Stimulated activated CD8-positive, alpha-beta memory T cell treated with anti-CD3 and anti-CD28 coated beads, Interleukin-4, amount 100 ng/mL, for 4 hours (primary cell): Measurements from ENCODE around the gene CNPY4.
"Not testable (repeated sequence)": the region's sequence is repeated elsewhere in the genome, so short reads cannot be mapped to it uniquely, and the experiment has no call there.

Source experiments
- DNase-seq, 2 donors: peaks; one replicate each; pipeline ENCODE4 v3.0.0-alpha.2; 2020; ENCODE audit warnings: low read depth in 2 of 2, low spot score in 1 of 2

The CNPY4 gene

DNA sequence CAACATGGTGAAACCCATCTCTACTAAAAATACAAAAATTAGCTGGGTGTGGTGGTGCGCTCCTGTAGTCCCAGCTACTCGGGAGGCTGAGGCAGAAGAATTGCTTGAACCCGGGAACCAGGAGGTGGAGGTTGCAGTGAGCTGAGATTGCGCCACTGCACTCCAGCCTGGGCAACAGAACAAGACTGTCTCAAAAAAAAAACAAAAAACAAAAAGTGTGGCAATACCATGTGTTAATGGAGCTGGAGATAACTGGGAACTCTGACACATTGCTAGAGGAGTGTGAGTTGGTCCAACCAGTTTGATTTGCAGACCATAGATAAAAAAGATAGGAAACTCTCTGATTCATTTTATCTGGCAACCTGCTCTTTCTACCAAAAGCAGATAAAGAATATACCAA is 26.9 kb downstream of the CNPY4 start:
- not testable (repeated sequence) for DNase-seq

GRCh38 chr7:100147278-100147677 is 27.8 kb downstream of the CNPY4 start:
- no peak for DNase-seq

DNA sequence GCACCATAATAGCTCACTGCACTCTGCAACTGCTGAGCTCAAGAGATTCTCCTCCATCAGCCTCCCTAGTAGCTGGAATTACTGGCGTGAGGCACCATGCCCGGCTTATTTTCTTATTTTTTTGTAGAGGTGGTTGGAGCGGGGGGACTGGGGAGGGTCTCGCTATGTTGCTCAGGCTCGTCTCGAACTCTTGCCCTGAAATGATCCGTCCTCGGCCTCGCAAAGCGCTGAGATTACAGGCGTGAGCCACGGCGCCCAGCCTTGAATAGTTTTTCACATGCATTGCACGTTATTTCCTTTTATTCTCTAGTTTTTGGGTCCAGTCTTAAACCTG is 28.8 kb downstream of the CNPY4 start:
- DNase-seq = no peak

- DNase-seq = peak; percentile 91 to 98
These were observed 29.3 kb downstream of the CNPY4 start, which contains the start of gene LAMTOR4 for GRCh38 chr7:100148559-100149328. TSS of gene LAMTOR4 (plus strand) at chr7:100148918. CDS start at chr7:100148973, 55 bp downstream.

- DNase-seq = no peak
These were observed 33.0 kb downstream of the CNPY4 start for GRCh38 chr7:100152404-100152803.

DNA sequence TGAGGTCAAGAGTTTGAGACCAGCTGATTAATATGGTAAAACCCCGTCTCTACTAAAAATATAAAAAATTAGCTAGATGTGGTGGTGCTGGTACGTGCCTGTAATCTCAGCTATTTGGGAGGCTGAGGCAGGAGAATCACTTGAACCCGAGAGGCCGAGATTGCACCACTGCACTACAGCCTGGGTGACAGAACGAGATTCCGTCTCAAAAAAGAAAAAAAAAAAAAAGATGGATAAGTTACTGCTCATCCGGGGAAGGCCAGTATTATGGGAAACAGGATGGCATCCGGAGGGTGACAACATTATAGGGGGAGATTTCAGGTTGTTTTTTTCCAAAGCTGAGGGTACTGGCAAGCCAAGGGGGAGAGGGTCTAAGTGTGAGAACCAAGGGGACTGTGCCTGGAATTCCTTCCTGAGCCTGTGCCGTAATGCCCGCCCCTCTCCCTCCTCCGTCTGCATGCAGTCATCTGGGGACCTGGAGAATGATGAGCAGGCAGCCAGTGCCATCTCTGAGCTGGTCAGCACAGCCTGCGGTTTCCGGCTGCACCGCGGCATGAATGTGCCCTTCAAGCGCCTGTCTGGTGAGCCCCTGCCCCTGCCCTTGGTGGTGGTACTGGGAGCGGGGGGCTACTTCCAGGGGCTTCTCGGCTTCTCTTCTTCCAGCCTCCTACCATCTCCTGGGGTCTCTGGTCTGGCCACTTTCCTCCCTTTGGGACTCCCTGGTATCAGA is 33.7 kb downstream of the CNPY4 start:
- DNase-seq = no peak

DNA sequence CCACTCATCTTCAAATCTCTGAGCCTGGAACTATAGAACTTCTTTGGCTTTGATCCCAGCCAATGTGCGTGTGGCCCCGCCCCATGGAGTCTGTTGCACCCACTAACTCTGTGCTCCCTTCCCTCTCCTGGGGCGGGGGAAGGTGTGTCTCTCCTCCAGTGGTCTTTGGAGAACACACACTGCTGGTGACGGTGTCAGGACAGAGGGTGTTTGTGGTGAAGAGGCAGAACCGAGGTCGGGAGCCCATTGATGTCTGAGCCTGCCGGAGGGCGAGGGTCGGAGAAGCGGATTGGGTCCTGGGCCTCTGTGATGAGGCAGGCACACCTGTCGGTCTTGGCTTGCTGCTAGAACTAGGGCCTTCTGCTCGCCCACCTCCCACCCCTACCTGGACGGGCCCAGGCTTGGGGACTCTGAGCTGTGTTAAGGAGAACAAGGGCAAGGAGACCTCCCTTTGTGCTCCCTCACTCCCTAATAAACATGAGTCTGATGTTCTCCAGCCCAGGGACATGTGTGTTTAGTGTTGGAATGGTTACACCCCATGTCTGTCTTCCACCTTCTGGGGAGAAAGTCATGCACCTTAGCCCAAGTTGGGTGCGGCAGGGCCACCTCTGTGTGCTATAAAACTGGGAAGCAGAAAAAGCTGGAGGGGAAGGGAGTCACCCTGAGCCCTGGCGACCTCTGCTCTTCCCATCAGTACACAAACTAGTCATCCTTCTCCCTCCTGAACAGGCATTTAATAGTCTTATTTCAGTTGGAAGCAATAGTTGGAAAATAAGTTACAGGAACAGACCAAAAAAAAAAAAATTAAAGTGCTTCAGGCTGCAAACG is 34.5 kb downstream of the CNPY4 start:
- DNase-seq = no peak

DNA sequence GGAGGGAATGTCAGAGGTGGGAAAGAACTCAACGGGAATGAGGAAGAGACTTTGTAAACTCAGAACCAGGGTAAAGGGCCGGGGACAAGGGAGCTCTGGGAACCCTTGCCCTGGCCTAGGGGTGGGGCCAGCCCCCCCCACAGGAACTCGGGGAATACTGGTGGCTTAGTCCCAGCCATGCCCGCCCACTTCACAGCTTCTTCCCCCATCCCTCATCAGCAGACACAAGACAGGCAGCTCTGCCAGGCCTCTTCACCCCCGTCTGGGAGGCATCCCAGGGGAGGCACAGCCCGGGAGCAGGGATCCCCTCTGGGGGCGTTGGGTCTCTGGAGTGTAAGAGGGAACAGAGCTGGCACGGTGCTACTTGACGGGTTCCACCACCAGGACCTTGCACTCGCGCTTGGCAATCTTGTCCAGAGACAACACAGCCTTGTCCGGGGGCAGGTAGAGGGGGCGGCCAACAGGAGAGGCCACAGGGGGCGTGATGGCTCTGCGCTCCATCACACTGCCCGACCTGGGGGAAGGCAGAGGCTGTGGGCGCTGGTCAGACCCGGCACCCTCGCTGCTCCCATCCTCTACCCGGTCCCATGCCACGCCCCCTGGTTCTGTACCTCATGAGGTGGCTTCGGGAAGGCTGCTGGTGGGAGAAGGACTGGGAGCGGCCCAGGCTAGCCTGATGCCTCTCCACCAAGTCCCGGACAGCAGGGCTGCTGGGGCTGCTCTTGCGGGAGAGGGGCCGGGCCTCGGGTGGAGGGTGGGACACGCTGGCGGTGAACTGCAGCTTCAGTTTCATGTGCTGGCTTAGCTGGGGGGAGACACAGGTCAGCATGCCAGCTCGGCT is 35.4 kb downstream of the CNPY4 start:
- no peak for DNase-seq

DNA sequence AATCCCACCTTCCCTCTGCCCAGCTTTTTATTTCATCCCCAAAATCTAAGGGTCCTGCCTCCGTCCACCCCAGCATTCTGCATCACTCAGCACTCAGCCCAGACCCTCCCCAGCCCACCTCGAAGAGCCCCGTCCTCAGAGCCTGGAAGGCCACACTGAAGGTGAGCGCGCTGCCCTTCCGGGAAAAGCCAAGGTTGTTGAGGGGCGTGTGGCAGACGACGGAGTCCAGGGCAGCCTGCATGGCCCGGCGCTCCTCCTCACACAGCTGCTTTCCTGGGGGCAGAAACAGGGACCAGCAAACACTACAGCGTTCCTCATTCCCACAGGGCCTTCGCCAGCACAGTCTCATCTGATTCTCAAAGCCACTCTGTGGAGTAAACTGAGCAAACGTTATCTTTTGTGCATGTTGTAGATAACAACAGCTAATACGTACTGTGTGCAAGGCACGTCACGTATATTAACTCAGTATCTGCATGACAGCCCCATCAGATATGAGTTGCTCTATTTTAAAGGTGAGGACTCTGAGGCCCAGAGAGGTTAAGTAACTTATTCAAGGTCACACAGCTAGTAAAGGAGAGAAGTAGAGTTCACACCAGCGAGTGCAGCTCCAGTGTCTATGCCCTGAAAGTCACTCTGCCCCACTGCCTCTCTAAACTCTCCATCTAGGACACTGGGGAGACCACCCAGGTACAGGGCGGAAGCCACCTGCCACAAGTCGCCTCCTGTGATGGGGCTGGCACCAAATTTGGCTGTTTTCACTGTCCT is 36.3 kb downstream of the CNPY4 start:
- DNase-seq = no peak

DNA sequence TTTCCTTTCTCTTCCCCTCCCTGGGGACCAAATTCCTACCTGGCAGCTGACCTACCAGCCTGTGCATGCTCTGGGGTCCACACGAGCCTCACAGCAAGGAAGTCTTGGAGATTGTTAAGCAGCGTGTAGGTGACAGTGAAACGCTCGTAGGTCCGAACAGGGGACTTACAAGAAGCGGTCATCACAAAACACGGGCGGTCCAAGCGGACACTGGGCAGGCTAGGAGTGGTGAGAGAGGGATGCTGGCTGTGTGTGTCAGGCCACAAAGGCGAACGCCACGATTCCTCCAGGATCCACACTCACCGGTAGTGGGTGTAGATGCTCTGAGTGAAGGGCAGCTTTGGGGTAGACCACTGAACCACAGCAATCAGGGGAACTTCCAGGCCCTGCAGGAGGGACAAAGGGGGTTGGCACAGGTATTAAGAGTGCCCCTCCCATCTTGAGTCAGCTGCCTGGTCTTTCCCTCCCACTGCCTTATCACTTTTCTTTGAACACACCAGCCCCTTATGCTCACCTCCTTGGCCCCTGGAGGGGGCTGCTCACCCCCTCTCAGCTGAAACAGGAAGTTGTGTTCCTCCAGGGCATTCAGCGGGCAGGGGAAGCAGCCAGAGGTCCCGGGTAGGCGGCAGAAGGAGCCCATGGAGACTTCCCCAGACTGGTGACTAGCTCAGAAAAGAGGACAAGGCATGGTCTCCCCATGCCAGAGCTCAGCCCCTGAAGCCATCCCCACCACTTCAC is 37.1 kb downstream of the CNPY4 start:
- DNase-seq = no peak

DNA sequence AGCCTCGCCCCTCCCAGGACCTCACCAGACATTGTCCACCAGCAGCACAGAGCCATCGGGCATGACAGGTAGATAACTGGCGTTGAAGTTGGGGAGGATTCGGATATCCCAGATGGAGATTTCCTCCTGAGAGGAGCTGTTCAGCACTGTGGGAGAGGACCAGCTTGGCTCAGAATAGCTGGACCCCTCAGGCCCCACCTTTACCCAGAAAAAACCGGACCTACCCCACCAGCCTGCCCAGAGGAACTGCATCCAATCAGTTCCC is 37.6 kb downstream of the CNPY4 start:
- no peak for DNase-seq

DNA sequence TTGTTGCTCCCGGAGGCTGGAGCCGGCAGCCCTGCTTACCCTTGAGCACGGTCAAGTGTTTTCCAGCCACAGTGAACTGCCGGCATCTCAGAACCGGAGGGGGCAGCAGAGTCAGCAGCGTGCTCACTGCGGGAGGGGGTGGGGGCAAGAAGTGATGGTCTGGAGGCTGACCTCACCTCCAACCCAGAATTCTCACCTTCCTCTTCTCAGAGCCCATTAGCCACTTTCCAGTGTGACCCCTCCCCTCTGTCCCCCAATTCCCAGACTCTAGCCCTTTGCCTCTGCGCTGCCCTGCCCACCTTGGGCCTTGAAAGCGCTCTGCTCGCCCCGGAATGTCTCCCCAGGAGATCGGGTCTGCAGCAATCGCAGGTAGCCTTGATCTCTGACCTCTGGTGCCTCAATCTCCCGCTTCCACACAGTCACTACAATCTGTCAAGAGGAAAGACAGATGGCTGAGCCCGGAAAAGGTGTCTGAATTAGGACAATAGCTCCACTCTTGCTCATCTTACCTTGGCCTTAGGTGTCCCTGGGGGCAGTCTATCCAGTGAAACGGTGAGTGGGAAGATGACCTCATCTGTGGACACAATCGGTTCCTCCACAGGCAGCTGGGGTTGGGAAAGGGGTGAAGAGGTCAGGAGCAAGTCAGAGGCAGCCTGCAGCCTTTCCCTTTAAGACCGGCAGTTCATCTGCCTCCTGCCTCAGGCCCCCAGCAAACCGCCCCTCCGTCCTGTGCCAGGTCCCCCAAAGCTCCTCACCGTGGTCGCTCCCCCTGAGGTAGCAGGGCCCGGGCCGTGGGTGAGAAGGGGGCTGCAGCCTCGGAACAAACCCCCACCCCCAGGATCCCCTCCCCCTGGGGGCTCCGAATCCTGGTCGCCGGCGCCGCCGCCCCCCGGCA is 38.1 kb downstream of the CNPY4 start:
- DNase-seq = no peak

GRCh38 chr7:100158229-100159098 is 39.0 kb downstream of the CNPY4 start, which contains the start of gene TRAPPC14:
TSS of gene TRAPPC14 (minus strand) at chr7:100158723. CDS start at chr7:100158499, 224 bp downstream.
- peak; percentile 76 to 83 for DNase-seq

DNA sequence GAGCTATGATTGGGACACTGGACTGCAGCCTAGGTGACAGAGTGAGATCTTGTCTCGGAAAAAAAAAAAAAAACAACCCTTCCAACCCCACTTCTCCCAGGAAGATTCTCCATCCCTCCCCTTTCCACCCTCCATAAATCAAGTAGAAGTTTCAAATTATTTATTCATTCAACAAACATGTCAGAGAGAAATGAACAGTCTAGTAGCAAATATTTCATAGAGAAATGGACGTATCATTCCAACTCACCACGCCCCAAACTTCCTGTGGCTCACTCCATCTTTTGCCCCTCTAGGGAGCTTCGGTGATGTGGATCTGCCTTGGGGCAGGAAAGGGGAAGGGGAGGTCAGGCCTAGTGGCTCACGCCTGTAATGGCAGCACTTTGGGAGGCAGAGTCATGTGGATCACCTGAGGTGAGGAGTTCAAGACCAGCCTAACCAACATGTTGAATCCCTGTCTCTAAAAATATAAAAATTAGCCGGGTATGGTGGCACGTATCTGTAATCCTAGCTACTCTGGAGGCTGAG is 39.7 kb downstream of the CNPY4 start:
- DNase-seq = no peak

DNA sequence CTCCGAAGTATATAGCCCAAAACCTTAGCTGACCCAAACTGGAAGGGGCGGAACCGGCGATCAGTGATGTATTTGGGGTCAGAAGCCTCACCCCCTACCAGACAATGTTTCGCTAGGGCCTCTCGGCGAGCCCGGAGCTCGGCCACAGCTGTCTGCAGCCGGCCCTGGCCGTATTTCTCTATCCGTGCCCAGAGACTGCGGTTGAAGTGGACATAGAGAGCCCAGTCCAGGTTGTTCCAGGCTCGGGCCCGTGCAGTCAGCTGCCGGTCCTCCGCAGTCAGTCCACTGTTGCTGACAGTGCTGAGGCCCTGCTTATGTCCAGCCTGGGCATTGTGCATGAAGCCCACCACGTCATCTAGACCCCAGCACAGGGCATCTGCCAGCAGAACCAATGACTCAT is 40.6 kb downstream of the CNPY4 start:
- no peak for DNase-seq

DNA sequence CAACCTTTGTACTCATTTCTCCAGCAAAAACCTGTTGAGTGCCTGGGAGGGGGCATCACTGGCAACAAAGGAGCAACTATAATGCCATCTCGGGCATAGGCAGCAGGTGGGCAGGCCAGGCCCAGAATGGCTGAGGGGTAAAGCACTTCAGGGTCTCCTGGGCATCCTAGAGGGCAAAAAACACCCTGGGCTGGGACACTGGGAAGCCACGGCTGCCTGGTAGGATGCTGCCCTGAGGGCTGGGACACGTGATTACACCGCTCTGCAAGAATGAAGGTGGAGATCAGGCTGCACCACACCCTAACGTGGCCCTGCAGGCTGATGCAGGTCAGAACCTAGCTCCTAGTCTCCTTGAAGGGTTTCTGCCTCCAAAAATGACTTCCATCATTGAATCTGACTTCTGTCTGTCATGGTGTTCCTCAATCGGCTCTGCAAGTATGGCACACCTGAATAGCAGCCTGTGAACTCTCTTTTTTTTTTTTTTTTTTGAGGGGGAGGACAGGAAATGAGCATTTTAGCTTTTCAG is 43.6 kb downstream of the CNPY4 start:
- no peak for DNase-seq

DNA sequence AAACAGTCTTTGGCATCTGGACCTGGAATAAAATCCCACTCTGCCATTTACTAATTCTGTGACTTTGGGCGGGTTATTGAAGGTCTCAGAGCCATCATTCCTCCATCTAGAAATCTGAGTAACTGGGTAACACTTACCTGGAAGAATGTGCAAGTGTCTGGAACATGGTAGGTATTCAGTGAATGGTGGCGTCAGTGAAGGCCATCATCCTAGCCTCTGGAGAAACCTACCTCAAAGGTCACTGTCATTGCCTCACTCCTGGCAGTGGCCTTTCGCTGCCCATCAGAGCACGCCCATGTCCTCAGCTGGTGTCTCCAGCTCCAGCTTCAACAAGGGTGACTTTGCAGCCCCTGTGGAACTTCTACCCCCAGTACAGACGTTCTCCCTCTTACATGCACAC is 44.4 kb downstream of the CNPY4 start:
- no peak for DNase-seq
